Osteoblast (primary cell): ENCODE measurements around the gene MAPRE3. TPM values are rescaled to one million over a fixed set of nuclear protein-coding genes. Genes with fewer than 3 reads are reported as not detected.

Source experiments
- DNase-seq: peaks from one replicate; pipeline ENCODE4 v3.0.0; 2011; ENCODE audit warnings: low spot score, mixed read lengths; ENCODE audit not compliant: insufficient read length; ENCODE audit errors: missing footprints
- H2AFZ ChIP-seq: 2 replicates; pipeline ENCODE4 v1.6.0; 2011; ENCODE audit warnings: mild to moderate bottlenecking, low read length
- H3K27ac ChIP-seq: 2 replicates; pipeline ENCODE4 v1.5.1; 2011; ENCODE audit warnings: mild to moderate bottlenecking, low read depth, low read length, moderate library complexity
- H3K27me3 ChIP-seq: 2 replicates; pipeline ENCODE4 v1.6.0; 2012; ENCODE audit warnings: mild to moderate bottlenecking, control low read depth, inconsistent platforms, low read length, moderate library complexity; ENCODE audit not compliant: insufficient read depth
- H3K36me3 ChIP-seq: 2 replicates; pipeline ENCODE4 v1.5.1; 2011; ENCODE audit warnings: mild to moderate bottlenecking, low read length, control low read depth, moderate library complexity; ENCODE audit not compliant: insufficient read depth
- H3K4me1 ChIP-seq: 2 replicates; pipeline ENCODE4 v1.5.1; 2011; ENCODE audit warnings: mild to moderate bottlenecking, low read length, control low read depth, moderate library complexity; ENCODE audit not compliant: insufficient read depth
- H3K4me2 ChIP-seq: 2 replicates; pipeline ENCODE4 v1.6.0; 2011; ENCODE audit warnings: mild to moderate bottlenecking, low read length; ENCODE audit not compliant: insufficient read depth
- H3K4me3 ChIP-seq: fragments of 200-600 bp; sonication (generic); 3 replicates; pipeline ENCODE4 v1.5.1; 2012; ENCODE audit warnings: mild to moderate bottlenecking, low read length, inconsistent platforms; ENCODE audit not compliant: insufficient read depth
- H3K79me2 ChIP-seq: 2 replicates; pipeline ENCODE4 v1.6.0; 2012; ENCODE audit warnings: mild to moderate bottlenecking, low read length, control low read depth, inconsistent platforms; ENCODE audit not compliant: insufficient read depth
- H3K9me3 ChIP-seq: 2 replicates; pipeline ENCODE4 v1.5.1; 2011; ENCODE audit warnings: low read depth, low read length, control low read depth
- H4K20me1 ChIP-seq: 2 replicates; pipeline ENCODE4 v1.6.0; 2012; ENCODE audit warnings: mild to moderate bottlenecking, low read length, control low read depth; ENCODE audit not compliant: insufficient read depth
- CTCF ChIP-seq: IDR thresholded peaks from 2 replicates; pipeline ENCODE4 v1.5.1; 2011; ENCODE audit warnings: mild to moderate bottlenecking, low read depth, low read length, moderate library complexity; ENCODE audit errors: extremely low read depth
- total RNA-seq: library from RNA; depleted of rRNA; stranded (reverse); fragments of >200 nt; gene quantifications from 2 replicates; pipeline ENCODE4 v1.2.3, GENCODE V29; 2012

The MAPRE3 gene
- total RNA-seq, 1 donor, result 6.5 TPM

- Histone ChIP-seq H3K9me3 (no peaks in the 10 kb centered on the region), H3K36me3 (no peaks in the 10 kb centered on the region), H2AFZ (no peak overlapping the region), H4K20me1 (no peaks in the 10 kb centered on the region), H3K4me1 (no peaks in the 10 kb centered on the region), H3K27me3 (peaks cover 39% of the 10 kb centered on the region), H3K4me2 (no peak overlapping the region), H3K27ac (no peak overlapping the region), H3K79me2 (no peaks in the 10 kb centered on the region), H3K4me3 (no peak overlapping the region)
- no peak for TF ChIP-seq CTCF
- no peak for DNase-seq
These were observed 21.6 kb upstream of the MAPRE3 start for GRCh38 chr2:26948800-26949199.

- no peak for DNase-seq
- Histone ChIP-seq H3K4me1 (no peaks in the 10 kb centered on the region), H3K27me3 (peaks cover 53% of the 10 kb centered on the region), H3K79me2 (no peaks in the 10 kb centered on the region), H3K36me3 (no peaks in the 10 kb centered on the region), H3K9me3 (no peaks in the 10 kb centered on the region), H3K4me3 (no peak overlapping the region), H4K20me1 (no peaks in the 10 kb centered on the region), H3K4me2 (no peak overlapping the region), H3K27ac (no peak overlapping the region), H2AFZ (no peak overlapping the region)
- no peak for TF ChIP-seq CTCF
These were observed 20.2 kb upstream of the MAPRE3 start for GRCh38 chr2:26950246-26950645.

DNA sequence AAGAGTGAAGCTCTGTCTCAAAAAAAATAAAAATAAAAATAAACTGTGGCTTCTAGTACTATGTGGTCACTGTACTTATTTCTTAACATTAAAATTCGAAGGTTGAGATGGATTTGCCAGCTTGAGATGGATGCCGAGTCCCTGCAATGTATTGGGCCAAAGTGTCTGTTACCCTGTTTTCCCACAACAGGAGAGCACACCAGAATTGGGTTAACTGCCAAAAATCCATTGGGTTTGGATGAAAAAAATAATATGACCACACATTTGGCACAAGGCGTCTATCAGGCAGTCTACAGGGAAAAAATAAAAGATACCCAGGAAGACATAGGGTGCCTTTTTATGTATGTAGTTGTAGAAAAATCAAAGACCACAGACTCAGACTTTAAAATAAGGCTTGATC lies 19.2 kb upstream of the MAPRE3 start:
- TF ChIP-seq CTCF, result no peak
- H3K4me1 ChIP-seq, result no peaks in the 10 kb centered on the region
- peaks cover 57% of the 10 kb centered on the region for H3K27me3 ChIP-seq

GRCh38 chr2:26952374-26952773 lies 18.1 kb upstream of the MAPRE3 start:
- Histone ChIP-seq H2AFZ (no peak overlapping the region), H3K27me3 (peaks cover 67% of the 10 kb centered on the region), H3K79me2 (no peaks in the 10 kb centered on the region), H3K4me1 (no peaks in the 10 kb centered on the region), H3K36me3 (no peaks in the 10 kb centered on the region), H4K20me1 (no peaks in the 10 kb centered on the region), H3K4me2 (no peak overlapping the region), H3K4me3 (no peak overlapping the region), H3K9me3 (no peaks in the 10 kb centered on the region), H3K27ac (no peak overlapping the region)
- DNase-seq, result no peak
- TF ChIP-seq CTCF, result no peak

More for the DNA sequence above, 19.2 kb upstream of the MAPRE3 start:
- H2AFZ ChIP-seq, result no peak overlapping the region
- H3K9me3 ChIP-seq, result no peaks in the 10 kb centered on the region
- no peak overlapping the region for H3K27ac ChIP-seq
- no peak overlapping the region for H3K4me3 ChIP-seq
- H3K36me3 ChIP-seq, result no peaks in the 10 kb centered on the region
- no peak overlapping the region for H3K4me2 ChIP-seq
- H4K20me1 ChIP-seq, result no peaks in the 10 kb centered on the region
- DNase-seq, result no peak
- H3K79me2 ChIP-seq, result no peaks in the 10 kb centered on the region
